A673 (cell line): Measurements from ENCODE around the gene AGAP2.

Experiments
- CTCF ChIP-seq: fragments of 300-800, 200-600 bp; sonication (generic); conservative IDR thresholded peaks from 2 replicates; pipeline ENCODE4 v1.5.1; 2017; ENCODE audit warnings: low read depth, mild to moderate bottlenecking, antibody characterized with exemption, low read length, moderate library complexity, mixed read lengths
- EZH2 ChIP-seq: fragments of 200-600 bp; sonication (generic); IDR thresholded peaks from 2 replicates; pipeline ENCODE4 v1.6.1; 2017; ENCODE audit warnings: borderline replicate concordance, low read depth, mild to moderate bottlenecking, mixed read lengths, antibody characterized with exemption, low read length; ENCODE audit not compliant: poor library complexity, severe bottlenecking

DNA sequence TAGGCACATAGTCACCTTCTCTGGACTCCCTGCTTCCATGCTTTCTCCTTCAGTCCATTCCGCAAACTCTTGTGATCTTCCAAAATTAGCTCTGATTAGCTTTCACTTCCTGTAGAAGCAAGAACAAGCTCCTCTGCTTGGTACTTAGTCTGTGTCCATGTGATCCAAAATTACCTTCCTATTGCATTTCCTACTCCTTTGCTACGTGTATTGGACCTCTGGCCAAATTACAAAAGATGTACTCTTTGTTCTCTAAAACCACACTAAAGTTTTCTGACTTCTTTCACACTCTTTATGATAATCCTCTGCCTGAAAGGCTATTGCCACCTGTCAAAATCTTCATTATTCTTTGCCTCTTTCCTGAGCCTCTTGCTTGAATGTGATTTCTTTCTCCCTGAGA, 43.3 kb upstream of the AGAP2 start:
- TF ChIP-seq CTCF: no peak
- no peak for TF ChIP-seq EZH2
